WI38 (cell line): ENCODE data around the gene GPR157.
"Not testable (repeated sequence)": the region's sequence is repeated elsewhere in the genome, so short reads cannot be mapped to it uniquely, and the experiment has no call there.

ENCODE experiments used
- H3K4me3 ChIP-seq: 2 replicates; pipeline ENCODE4 v1.5.1; 2011; ENCODE audit warnings: low read depth, mild to moderate bottlenecking, control low read depth, low read length
- TF ChIP-seq, protein P1 (sequence below): IDR thresholded peaks from 2 replicates; pipeline ENCODE4 v1.5.1; 2012; ENCODE audit warnings: low read depth, mild to moderate bottlenecking, control low read depth, low read length

The GPR157 gene

DNA sequence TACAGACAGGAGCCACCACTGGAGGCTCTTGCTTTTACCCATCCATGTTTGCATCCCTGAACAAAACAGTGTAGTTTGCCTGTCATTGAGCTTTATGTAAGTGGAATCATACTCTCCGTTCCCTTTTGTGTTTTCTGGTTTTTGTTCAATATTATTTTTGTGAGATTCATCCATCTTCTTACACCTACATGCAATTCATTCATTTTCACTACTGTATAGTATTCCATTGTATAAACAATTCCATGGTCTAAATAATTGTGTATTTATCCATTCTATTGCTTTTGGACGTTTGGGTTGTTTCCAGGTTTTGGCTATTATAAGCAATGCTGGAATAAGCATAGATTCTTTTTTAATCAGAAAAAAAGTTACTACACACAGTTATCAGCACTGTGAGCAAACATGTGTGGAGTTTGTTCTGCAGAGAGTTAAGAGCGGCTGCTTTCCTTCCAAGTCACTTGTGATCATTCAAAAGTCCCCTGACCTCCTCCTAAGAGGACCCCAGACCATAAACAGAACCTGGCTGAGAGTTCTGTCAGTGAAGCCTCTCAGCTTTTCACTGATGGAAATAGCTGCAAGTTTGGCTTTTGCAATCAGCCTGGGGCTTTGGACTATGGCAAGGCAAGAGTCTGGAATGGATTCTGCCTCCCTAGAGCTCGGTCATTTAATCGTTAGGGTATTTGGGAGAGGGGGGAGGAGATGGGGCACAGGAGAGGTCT, 5.1 kb upstream of the GPR157 start:
- TF ChIP-seq, protein P1, sequence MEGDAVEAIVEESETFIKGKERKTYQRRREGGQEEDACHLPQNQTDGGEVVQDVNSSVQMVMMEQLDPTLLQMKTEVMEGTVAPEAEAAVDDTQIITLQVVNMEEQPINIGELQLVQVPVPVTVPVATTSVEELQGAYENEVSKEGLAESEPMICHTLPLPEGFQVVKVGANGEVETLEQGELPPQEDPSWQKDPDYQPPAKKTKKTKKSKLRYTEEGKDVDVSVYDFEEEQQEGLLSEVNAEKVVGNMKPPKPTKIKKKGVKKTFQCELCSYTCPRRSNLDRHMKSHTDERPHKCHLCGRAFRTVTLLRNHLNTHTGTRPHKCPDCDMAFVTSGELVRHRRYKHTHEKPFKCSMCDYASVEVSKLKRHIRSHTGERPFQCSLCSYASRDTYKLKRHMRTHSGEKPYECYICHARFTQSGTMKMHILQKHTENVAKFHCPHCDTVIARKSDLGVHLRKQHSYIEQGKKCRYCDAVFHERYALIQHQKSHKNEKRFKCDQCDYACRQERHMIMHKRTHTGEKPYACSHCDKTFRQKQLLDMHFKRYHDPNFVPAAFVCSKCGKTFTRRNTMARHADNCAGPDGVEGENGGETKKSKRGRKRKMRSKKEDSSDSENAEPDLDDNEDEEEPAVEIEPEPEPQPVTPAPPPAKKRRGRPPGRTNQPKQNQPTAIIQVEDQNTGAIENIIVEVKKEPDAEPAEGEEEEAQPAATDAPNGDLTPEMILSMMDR = no peak
- H3K4me3 ChIP-seq = no peak overlapping the region

DNA sequence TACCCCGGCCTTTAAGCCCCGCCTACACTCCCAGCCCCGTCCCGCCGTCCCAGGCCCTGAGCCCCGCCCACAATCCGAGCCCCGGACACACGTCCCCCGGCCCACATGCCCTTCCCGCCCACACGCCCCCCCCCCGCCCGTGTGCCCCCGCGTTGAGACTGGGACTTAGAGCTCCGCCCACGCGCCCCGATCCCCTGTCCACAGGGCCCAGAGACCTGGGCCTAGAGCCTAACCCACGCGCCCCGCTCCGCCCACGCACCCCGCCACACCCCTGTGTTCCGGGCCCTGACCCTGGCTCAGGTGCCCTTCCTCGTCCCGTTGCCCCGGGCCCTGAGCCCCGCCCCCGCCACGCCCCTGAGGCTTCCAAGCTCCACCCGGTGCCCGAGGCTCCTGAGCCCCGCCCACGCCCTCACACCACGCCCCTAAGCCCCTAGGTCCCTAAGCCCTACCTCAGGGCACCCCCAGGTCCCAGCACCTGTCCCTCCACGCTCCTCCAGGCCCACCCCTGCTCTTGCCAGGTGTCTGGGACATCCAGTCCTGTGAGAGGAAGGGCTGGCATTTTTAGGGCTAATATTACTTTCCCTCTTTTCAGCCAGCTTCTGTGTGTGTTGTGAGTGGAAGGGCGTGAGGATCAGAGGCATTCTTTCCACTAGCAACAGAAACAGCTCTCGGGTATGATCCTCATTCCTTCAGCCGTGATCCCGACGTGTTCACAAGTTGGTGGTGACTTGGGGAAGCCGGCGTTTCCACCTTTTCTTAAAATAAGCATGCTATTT, 552 bp upstream of the GPR157 start:
- TF ChIP-seq, protein P1 = no peak
- H3K4me3 ChIP-seq = peak overlapping the region; percentile 48

DNA sequence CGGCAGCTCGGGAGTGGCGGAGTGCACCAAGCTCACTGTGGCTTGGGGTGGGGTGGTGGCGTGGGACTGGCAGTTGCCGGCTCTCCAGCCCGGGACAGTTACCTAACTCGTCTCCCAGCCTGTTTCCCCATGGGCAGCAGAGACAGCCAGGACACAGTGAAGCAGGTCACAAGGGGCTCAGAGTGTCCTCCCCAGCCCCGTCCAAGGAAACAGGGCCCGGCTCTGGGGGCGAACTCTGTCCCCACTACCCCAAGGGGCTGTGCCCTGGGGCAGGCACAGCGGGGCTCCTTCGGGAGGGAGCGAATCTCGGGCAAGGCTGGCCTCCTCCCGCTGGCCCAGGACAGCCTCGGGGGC, 759 bp downstream of the GPR157 start:
- H3K4me3 ChIP-seq = peak overlapping the region; percentile 67
- TF ChIP-seq, protein P1 = no peak

DNA sequence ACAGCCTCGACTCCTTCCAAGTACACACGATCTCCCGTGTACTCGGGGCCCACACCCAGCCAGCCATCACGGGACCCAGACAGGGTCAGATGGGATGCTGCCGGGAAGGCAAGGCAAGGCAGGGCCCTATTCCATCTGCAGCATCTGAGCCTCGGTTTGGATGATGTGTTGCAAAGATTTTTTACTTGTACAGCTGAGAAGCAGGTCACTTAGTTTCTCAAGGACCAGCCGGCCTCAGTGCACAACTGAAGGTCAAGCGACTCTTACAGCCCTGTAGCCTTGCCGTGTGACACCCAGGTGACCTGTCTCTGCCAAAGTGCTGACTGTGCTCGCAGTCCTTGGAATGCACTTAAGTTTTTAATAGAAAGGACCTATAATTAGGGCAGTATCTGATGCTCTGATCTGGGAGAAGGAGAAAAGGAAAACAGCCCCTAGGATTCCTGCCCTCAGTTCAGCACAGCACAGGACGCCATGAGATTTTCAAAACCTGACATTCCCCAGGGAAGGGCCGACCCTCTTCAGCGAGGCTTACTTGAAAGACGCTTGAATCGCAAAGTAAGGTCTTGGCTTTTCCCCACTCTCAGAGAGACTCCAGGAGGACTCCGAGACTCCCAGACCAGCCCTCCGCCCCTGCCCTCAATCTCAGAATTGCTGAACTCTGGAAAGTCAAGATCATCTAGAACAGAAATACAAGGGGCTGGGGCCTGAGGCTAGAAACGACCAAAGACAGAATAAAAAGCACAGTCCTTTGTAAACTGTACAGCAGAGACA, 1.3 kb downstream of the GPR157 start:
- TF ChIP-seq, protein P1 = no peak
- H3K4me3 ChIP-seq = peak overlapping the region; percentile 67

DNA sequence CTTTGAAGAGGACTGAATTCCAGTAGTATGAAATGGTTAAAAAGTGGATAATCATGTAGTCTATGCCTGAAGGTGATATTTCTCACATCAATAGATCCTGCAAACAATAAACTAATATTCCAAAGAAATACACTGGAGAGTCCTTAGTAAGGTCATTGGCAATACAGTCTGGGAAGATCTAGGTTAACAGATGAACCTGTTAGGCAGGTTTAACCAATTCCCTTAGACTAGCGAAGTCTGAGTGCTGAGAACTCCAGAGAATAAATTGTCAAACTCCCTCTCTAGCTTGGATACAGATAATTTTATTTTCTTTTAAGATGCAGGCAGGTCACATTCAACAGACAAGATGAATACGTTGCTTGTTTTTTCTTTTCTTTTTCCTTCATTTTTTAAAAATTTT, 2.4 kb downstream of the GPR157 start:
- H3K4me3 ChIP-seq = no peak overlapping the region

DNA sequence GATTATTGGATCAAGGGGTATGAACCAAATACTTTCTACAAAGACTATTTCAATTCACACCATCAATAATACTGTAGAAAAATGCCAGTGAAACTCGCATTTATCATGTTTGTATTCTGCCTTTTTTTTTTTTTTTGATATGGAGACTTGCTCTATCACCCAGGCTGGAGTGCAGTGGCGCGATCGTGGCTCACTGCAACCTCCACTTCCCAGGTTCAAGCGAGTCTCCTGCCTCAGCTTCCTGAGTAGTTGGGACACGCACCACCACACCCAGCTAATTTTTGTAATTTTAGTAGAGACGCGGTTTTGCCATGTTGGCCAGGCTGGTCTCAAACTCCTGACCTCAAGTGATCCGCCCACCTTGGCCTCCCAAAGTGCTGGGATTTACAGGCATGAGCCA, 3.1 kb downstream of the GPR157 start:
- H3K4me3 ChIP-seq = not testable (repeated sequence)

More for the DNA sequence above, 2.4 kb downstream of the GPR157 start:
- TF ChIP-seq, protein P1 = no peak

DNA sequence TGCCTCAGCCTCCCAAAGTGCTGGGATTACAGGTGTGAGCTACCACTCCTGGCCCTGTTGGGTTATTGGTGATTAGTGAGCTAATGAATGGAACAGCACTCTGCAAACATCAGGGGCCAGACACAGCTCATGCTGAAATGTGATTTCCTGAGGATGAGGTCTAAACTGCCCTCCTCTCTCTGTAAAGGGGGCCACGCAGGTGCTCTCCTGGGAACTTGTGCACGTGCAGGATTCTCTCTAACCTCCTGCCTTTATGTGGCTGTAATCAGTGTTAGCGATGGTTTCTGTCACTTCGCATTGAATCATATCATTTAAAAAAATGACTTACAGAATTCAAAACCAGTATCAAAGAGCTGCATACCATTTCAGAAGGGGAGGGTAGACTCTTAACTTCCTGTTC, 3.6 kb downstream of the GPR157 start:
- no peak overlapping the region for H3K4me3 ChIP-seq
- TF ChIP-seq, protein P1 = no peak

DNA sequence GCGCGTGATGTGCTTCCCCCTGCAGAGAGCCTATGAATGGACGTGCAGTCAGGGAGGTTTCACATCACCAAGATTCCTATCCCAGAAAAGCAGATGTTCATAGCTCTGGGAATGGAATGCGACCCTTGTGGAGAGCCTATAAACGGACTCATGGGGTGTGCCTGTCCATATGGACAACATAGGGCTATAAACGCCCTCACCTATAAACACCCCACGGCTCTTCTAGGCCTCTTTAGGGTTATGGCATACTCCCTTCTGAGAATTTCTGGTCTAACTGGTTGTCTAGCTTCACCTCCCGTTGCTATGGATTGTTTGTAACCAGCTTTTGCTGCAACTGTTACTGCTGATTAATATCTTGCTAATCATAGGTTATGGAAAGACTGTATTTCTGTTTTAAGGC, 4.5 kb downstream of the GPR157 start:
- H3K4me3 ChIP-seq = not testable (repeated sequence)

DNA sequence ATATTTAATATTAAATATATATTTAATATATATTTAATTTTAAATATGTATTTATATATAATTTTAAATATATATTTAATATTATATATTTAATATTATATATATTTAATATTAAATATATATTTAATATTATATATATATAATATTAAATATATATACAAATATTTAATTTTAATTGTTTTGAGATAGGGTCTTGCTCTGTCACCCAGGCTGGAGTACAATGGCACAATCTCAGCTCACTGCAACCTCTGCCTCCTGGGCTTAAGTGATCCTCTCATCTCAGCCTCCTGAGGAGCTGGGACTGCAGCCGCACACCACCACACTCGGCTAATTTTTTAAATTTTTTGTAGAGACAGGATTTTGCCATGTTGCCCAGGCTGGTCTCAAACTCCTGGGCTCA, 5.2 kb downstream of the GPR157 start:
- not testable (repeated sequence) for H3K4me3 ChIP-seq
